HG02763 (cell line): ENCODE data around the gene GFPT2.

ENCODE experiments used
- ATAC-seq: cut with Tn5 transposase; IDR thresholded peaks from one replicate; pipeline ENCODE4 v1.9.1; 2021; ENCODE audit warnings: mild to moderate bottlenecking, moderate library complexity; ENCODE audit not compliant: unreplicated experiment

GFPT2 gene

GRCh38 chr5:180379355-180380070 is 26.4 kb upstream of the GFPT2 start:
- ATAC-seq = no peak

GRCh38 chr5:180378438-180379344 is 25.6 kb upstream of the GFPT2 start:
- ATAC-seq = no peak

GRCh38 chr5:180377556-180378197 is 24.5 kb upstream of the GFPT2 start:
- no peak for ATAC-seq

- ATAC-seq = no peak
Measured at GRCh38 chr5:180376511-180376910, 23.4 kb upstream of the GFPT2 start.

GRCh38 chr5:180375955-180376354 is 22.8 kb upstream of the GFPT2 start:
- ATAC-seq = no peak

- no peak for ATAC-seq
Measured at GRCh38 chr5:180375291-180375690, 22.2 kb upstream of the GFPT2 start.

GRCh38 chr5:180373870-180374269 is 20.7 kb upstream of the GFPT2 start:
- no peak for ATAC-seq

- no peak for ATAC-seq
Measured at GRCh38 chr5:180373454-180373853, 20.3 kb upstream of the GFPT2 start.

GRCh38 chr5:180371949-180372348 is 18.8 kb upstream of the GFPT2 start:
- no peak for ATAC-seq

- no peak for ATAC-seq
Measured at GRCh38 chr5:180370861-180371641, 17.9 kb upstream of the GFPT2 start.

- no peak for ATAC-seq
Measured at GRCh38 chr5:180367991-180368390, 14.9 kb upstream of the GFPT2 start.

- no peak for ATAC-seq
Measured at GRCh38 chr5:180367300-180367699, 14.2 kb upstream of the GFPT2 start.

GRCh38 chr5:180366326-180366725 is 13.2 kb upstream of the GFPT2 start:
- ATAC-seq = no peak

GRCh38 chr5:180365829-180366228 is 12.7 kb upstream of the GFPT2 start:
- ATAC-seq = no peak

- ATAC-seq = no peak
Measured at GRCh38 chr5:180364306-180364856, 11.2 kb upstream of the GFPT2 start.

- no peak for ATAC-seq
Measured at GRCh38 chr5:180360078-180360957, 7.2 kb upstream of the GFPT2 start.

GRCh38 chr5:180358694-180359093 is 5.6 kb upstream of the GFPT2 start:
- no peak for ATAC-seq

GRCh38 chr5:180358179-180358578 is 5.0 kb upstream of the GFPT2 start:
- no peak for ATAC-seq

- ATAC-seq = no peak
Measured at GRCh38 chr5:180354966-180355365, 1.8 kb upstream of the GFPT2 start.
